Upper lobe of left lung (tissue), 6 donors: ENCODE results near the gene ZNF799. TPM values are rescaled to one million over a fixed set of nuclear protein-coding genes. Genes with fewer than 3 reads are reported as not detected.
"Not testable (repeated sequence)": the region's sequence is repeated elsewhere in the genome, so short reads cannot be mapped to it uniquely, and the experiment has no call there.

Source experiments
- ATAC-seq, 2 donors: fragments of 200-7000 bp; cut with Tn5 transposase; one replicate each; pipeline ENCODE4 v1.9.1; 2022; ENCODE audit warnings: mild to moderate bottlenecking in 2 of 2, moderate library complexity in 2 of 2; ENCODE audit not compliant: low FRiP score in 2 of 2
- DNase-seq, 2 donors: peaks; one replicate each; pipeline ENCODE4 v3.0.0-alpha.2; 2019 to 2020
- H3K27ac ChIP-seq, 4 donors: fragments of 200-600 bp; sonication (generic); one replicate each; pipeline ENCODE4 v1.5.1; 2016 to 2019
- H3K27me3 ChIP-seq, 4 donors: fragments of 200-600 bp; sonication (generic); one replicate each; pipeline ENCODE4 v1.5.1; 2017 to 2019
- H3K36me3 ChIP-seq, 4 donors: fragments of 200-600 bp; sonication (generic); one replicate each; pipeline ENCODE4 v1.5.1; 2016 to 2019
- H3K4me1 ChIP-seq, 4 donors: fragments of 200-600 bp; sonication (generic); one replicate each; pipeline ENCODE4 v1.5.1; 2018 to 2019
- H3K4me3 ChIP-seq, 4 donors: fragments of 200-600 bp; sonication (generic); one replicate each; pipeline ENCODE4 v1.5.1; 2017 to 2019; ENCODE audit warnings: mild to moderate bottlenecking in 2 of 4, moderate library complexity in 1 of 4
- H3K9me3 ChIP-seq, 4 donors: fragments of 200-600 bp; sonication (generic); one replicate each; pipeline ENCODE4 v1.5.1; 2018 to 2019
- CTCF ChIP-seq, 6 experiments: fragments of 450-650 bp in 4 of 6; fragments of 200-600 bp in 2 of 6; sonication (generic) in 2 of 6; IDR thresholded peaks; one replicate each; pipeline ENCODE4 v1.5.1; 2016 to 2019; ENCODE audit warnings: antibody characterized with exemption in 6 of 6
- EP300 ChIP-seq, 4 donors: sonication (generic); formaldehyde crosslinking; IDR thresholded peaks; one replicate each; pipeline ENCODE4 v1.5.1; 2017; ENCODE audit warnings: antibody characterized with exemption in 4 of 4, control low read depth in 2 of 4
- POLR2A ChIP-seq, 4 donors: fragments of 450-650 bp; IDR thresholded peaks; one replicate each; pipeline ENCODE4 v1.5.1; 2016 to 2017; ENCODE audit warnings: antibody characterized with exemption in 4 of 4, mild to moderate bottlenecking in 2 of 4
- POLR2AphosphoS5 ChIP-seq, 2 donors: sonication (generic); formaldehyde crosslinking; IDR thresholded peaks; one replicate each; pipeline ENCODE4 v1.5.1; 2017; ENCODE audit warnings: antibody characterized with exemption in 2 of 2
- WGBS, 2 donors: methylation state at CpG; one replicate each; pipeline ENCODE4 v1.1.5; 2017 to 2018; 5-methylcytosine and 5-hydroxymethylcytosine counted together
- total RNA-seq, 6 donors: library from RNA; depleted of rRNA in 4 of 6; stranded (reverse); fragments of >200 nt in 4 of 6; gene quantifications; one replicate each; pipeline versions ENCODE4 v1.1.0 to v1.2.1, GENCODE V29; 2016 to 2021
- donor health status: DM: no; HTN: no; CAD: no; lungs with moderate emphysema.
- donor health status: DM: no; HTN: yes; CAD: no; lungs with severe emphysema.

Gene ZNF799
- 1 to 10 TPM; 3.1 to 7.6 (median 5.4) TPM for total RNA-seq

GRCh38 chr19:12400633-12401502 lies at the start of gene ZNF799:
Gene ZNF799 (minus strand): TSS chr19:12401271. CDS start chr19:12401070, 201 bp downstream.
- Histone ChIP-seq H3K4me3 (peak within 1 kb of the TSS; percentile 81 to 91 (median 84)), H3K9me3 (no peaks in the 10 kb centered on the region), H3K27me3 (no peaks in the 10 kb centered on the region), H3K36me3 (no peaks in the 10 kb centered on the region), H3K27ac (peak within 1 kb of the TSS; percentile 86 to 91 (median 88)), H3K4me1 (peaks cover 6 to 9% (median 7%) of the 10 kb centered on the region in 4 donors)
- DNase-seq = peak; percentile 94 to 99
- TF ChIP-seq POLR2AphosphoS5 (IDR thresholded peaks at IDR 0.05) (peak; percentile 56 to 81), POLR2A (IDR thresholded peaks at IDR 0.05) (peak in 3 of 4 donors; percentile 57 to 69 (median 66)), EP300 (IDR thresholded peaks at IDR 0.05) (no peak), CTCF (IDR thresholded peaks at IDR 0.05) (peak in 3 of 6 experiments; percentile 16 to 38 (median 20))
- peak; percentile 99 for ATAC-seq
- WGBS, 2 donors = 0 to 2% methylated on average over 25 to 27 of the region's 71 CpGs

- Histone ChIP-seq H3K36me3 (no peaks in the 10 kb centered on the region), H3K4me1 (no peaks in the 10 kb centered on the region), H3K27me3 (no peaks in the 10 kb centered on the region), H3K27ac (no peak overlapping the region), H3K4me3 (no peak overlapping the region), H3K9me3 (peaks cover 0 to 15% (median 9%) of the 10 kb centered on the region in 4 donors)
- ATAC-seq (no peak), DNase-seq (no peak)
- 82 to 90% methylated on average over 10 of the region's 10 CpGs for WGBS, 2 donors
- TF ChIP-seq POLR2A (IDR thresholded peaks at IDR 0.05) (no peak), EP300 (IDR thresholded peaks at IDR 0.05) (no peak), CTCF (IDR thresholded peaks at IDR 0.05) (no peak), POLR2AphosphoS5 (IDR thresholded peaks at IDR 0.05) (no peak)
Measured at GRCh38 chr19:12450844-12451243, 49.8 kb upstream of the ZNF799 start.

- H3K4me1 ChIP-seq = no peaks in the 10 kb centered on the region
- no peaks in the 10 kb centered on the region for H3K27me3 ChIP-seq
- ATAC-seq (no peak), DNase-seq (no peak)
- H3K36me3 ChIP-seq = no peaks in the 10 kb centered on the region
- no peak overlapping the region for H3K4me3 ChIP-seq
- TF ChIP-seq CTCF (IDR thresholded peaks at IDR 0.05) (no peak), POLR2AphosphoS5 (IDR thresholded peaks at IDR 0.05) (no peak), EP300 (IDR thresholded peaks at IDR 0.05) (no peak)
- H3K27ac ChIP-seq = no peak overlapping the region
- H3K9me3 ChIP-seq = peaks cover 0 to 15% (median 9%) of the 10 kb centered on the region in 4 donors
- 72 to 100% methylated on average over 1 to 2 of the region's 2 CpGs for WGBS, 2 donors
Measured at GRCh38 chr19:12448808-12449207, 47.7 kb upstream of the ZNF799 start.

- H3K36me3 ChIP-seq = no peaks in the 10 kb centered on the region
- H3K27ac ChIP-seq = peak within 1 kb of the TSS; percentile 45 to 87 (median 83)
- ATAC-seq (peak; percentile 100), DNase-seq (peak; percentile 98 to 99)
- H3K9me3 ChIP-seq = no peaks in the 10 kb centered on the region
- peak within 1 kb of the TSS; percentile 76 to 91 (median 80) for H3K4me3 ChIP-seq
- 0% methylated on average over 3 to 41 of the region's 59 CpGs for WGBS, 2 donors
- peak; percentile 67 to 74 for TF ChIP-seq POLR2AphosphoS5 (IDR thresholded peaks at IDR 0.05)
- TF ChIP-seq POLR2A (IDR thresholded peaks at IDR 0.05) = peak in 1 of 4 donors; percentile 58
- TF ChIP-seq EP300 (IDR thresholded peaks at IDR 0.05) = no peak
- H3K4me1 ChIP-seq = peaks cover 0 to 4% (median 3%) of the 10 kb centered on the region in 4 donors
- H3K27me3 ChIP-seq = no peaks in the 10 kb centered on the region
Measured at GRCh38 chr19:12440541-12441316, 39.7 kb upstream of the ZNF799 start, which contains the start of gene ZNF443. Gene ZNF443 (minus strand): TSS chr19:12441021. CDS start chr19:12440914, 107 bp downstream.

GRCh38 chr19:12439686-12440540 lies 38.8 kb upstream of the ZNF799 start:
- peak in 1 of 2 donors; percentile 40 for DNase-seq
- 1 to 2% methylated on average over 11 to 15 of the region's 28 CpGs for WGBS, 2 donors
- peak; percentile 46 to 68 for ATAC-seq
- H3K36me3 ChIP-seq, H3K27me3 ChIP-seq, H3K9me3 ChIP-seq, H3K4me1 ChIP-seq: not testable (repeated sequence)
- H3K27ac ChIP-seq = peak overlapping the region; percentile 45 to 87 (median 83)
- H3K4me3 ChIP-seq = peak overlapping the region; percentile 76 to 91 (median 80)

- not testable (repeated sequence) for H3K27ac ChIP-seq, H3K27me3 ChIP-seq, DNase-seq, H3K4me1 ChIP-seq, H3K9me3 ChIP-seq, ATAC-seq, H3K4me3 ChIP-seq
- WGBS, 2 donors = 94 to 95% methylated on average over 6 of the region's 6 CpGs
- peaks cover 0 to 20% (median 13%) of the 10 kb centered on the region in 4 donors for H3K36me3 ChIP-seq
Measured at GRCh38 chr19:12430726-12431299, 29.7 kb upstream of the ZNF799 start.
